Neural cell (in vitro differentiated cells): Measurements from ENCODE around the gene ZNF292.

Experiments
- EP300 ChIP-seq: fragments of 450-650 bp; conservative IDR thresholded peaks from 2 replicates; pipeline ENCODE4 v1.6.1; 2014; ENCODE audit warnings: antibody characterized with exemption, mild to moderate bottlenecking, moderate library complexity; ENCODE audit not compliant: poor library complexity, severe bottlenecking
- EZH2 ChIP-seq: fragments of 200-600, 300-800 bp; shearing (Covaris generic), sonication (generic); IDR thresholded peaks from 2 replicates; pipeline ENCODE4 v1.6.1; 2014; ENCODE audit warnings: antibody characterized with exemption, low read length, borderline replicate concordance, mild to moderate bottlenecking; ENCODE audit not compliant: insufficient read depth, poor library complexity, severe bottlenecking
- POLR2AphosphoS5 ChIP-seq: IDR thresholded peaks from 2 replicates; pipeline ENCODE4 v1.6.1; 2012
- RAD21 ChIP-seq: fragments of 450-650 bp; conservative IDR thresholded peaks from 2 replicates; pipeline ENCODE4 v1.6.1; 2014; ENCODE audit warnings: antibody characterized with exemption, mild to moderate bottlenecking, moderate library complexity
- SMC3 ChIP-seq: fragments of 450-650 bp; conservative IDR thresholded peaks from 2 replicates; pipeline ENCODE4 v1.6.1; 2014; ENCODE audit warnings: antibody characterized with exemption, mild to moderate bottlenecking, moderate library complexity; ENCODE audit not compliant: poor library complexity
- TAF1 ChIP-seq: IDR thresholded peaks from 2 replicates; pipeline ENCODE4 v1.6.1; 2012; ENCODE audit warnings: low read depth
- TF ChIP-seq, protein P1 (sequence below): IDR thresholded peaks from 2 replicates; pipeline ENCODE4 v1.6.1; 2012; ENCODE audit warnings: borderline replicate concordance
- TF ChIP-seq, protein P2 (sequence below): fragments of 450-650 bp; IDR thresholded peaks from 2 replicates; pipeline ENCODE4 v1.5.1; 2014; ENCODE audit warnings: antibody characterized with exemption, mild to moderate bottlenecking, moderate library complexity; ENCODE audit not compliant: poor library complexity, severe bottlenecking

DNA sequence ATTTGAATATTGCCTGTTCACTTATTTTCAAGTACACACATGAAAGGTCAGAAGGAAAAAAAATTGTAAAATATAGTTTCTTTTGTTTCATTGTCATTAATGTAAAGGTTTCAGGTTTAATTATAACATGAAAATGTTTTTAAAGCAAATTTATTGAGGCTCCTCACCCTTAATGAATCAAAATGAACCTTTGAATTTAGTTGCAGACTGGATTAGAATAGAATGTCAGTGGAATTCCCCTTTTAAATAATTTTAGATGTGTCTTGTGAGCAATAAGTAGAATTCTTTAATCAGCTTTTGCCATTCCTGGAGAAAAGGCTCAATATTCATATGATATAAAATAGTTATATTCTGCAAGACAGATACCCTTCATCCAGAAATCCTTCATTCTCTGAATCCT lies 96.4 kb downstream of the ZNF292 start:
- TF ChIP-seq RAD21 (no peak), EZH2 (no peak), SMC3 (no peak), POLR2AphosphoS5 (no peak), EP300 (no peak), TAF1 (no peak)
- TF ChIP-seq, protein P1, sequence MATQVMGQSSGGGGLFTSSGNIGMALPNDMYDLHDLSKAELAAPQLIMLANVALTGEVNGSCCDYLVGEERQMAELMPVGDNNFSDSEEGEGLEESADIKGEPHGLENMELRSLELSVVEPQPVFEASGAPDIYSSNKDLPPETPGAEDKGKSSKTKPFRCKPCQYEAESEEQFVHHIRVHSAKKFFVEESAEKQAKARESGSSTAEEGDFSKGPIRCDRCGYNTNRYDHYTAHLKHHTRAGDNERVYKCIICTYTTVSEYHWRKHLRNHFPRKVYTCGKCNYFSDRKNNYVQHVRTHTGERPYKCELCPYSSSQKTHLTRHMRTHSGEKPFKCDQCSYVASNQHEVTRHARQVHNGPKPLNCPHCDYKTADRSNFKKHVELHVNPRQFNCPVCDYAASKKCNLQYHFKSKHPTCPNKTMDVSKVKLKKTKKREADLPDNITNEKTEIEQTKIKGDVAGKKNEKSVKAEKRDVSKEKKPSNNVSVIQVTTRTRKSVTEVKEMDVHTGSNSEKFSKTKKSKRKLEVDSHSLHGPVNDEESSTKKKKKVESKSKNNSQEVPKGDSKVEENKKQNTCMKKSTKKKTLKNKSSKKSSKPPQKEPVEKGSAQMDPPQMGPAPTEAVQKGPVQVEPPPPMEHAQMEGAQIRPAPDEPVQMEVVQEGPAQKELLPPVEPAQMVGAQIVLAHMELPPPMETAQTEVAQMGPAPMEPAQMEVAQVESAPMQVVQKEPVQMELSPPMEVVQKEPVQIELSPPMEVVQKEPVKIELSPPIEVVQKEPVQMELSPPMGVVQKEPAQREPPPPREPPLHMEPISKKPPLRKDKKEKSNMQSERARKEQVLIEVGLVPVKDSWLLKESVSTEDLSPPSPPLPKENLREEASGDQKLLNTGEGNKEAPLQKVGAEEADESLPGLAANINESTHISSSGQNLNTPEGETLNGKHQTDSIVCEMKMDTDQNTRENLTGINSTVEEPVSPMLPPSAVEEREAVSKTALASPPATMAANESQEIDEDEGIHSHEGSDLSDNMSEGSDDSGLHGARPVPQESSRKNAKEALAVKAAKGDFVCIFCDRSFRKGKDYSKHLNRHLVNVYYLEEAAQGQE: no peak
- TF ChIP-seq, protein P2, sequence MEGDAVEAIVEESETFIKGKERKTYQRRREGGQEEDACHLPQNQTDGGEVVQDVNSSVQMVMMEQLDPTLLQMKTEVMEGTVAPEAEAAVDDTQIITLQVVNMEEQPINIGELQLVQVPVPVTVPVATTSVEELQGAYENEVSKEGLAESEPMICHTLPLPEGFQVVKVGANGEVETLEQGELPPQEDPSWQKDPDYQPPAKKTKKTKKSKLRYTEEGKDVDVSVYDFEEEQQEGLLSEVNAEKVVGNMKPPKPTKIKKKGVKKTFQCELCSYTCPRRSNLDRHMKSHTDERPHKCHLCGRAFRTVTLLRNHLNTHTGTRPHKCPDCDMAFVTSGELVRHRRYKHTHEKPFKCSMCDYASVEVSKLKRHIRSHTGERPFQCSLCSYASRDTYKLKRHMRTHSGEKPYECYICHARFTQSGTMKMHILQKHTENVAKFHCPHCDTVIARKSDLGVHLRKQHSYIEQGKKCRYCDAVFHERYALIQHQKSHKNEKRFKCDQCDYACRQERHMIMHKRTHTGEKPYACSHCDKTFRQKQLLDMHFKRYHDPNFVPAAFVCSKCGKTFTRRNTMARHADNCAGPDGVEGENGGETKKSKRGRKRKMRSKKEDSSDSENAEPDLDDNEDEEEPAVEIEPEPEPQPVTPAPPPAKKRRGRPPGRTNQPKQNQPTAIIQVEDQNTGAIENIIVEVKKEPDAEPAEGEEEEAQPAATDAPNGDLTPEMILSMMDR: no peak
